ENCODE results near the gene CYRIA. TPM values are rescaled to one million over a fixed set of nuclear protein-coding genes. Genes with fewer than 3 reads are reported as not detected.

Gene CYRIA
- total and polyA plus RNA-seq, 10 of the 15 experiments (the other 5 are each of a cell fraction or from before 2014, with no cell fraction given): 3.0 to 13.1 (median 8.5) TPM

GRCh38 chr2:16658076-16658739 lies 7.4 kb downstream of the CYRIA start (continued):
- TF ChIP-seq POU2F2 (IDR thresholded peaks at IDR 0.05; ENCODE audit: borderline replicate concordance, low read depth, low read length): no peak

GRCh38 chr2:16657671-16658070 lies 8.0 kb downstream of the CYRIA start:
- no peak overlapping the region for H3K9ac ChIP-seq (ENCODE audit: control insufficient read depth, insufficient read depth, low read length)
- ChIA-PET POLR2A (interaction anchor here (1.0 to 9.1 kb wide), 7 partner anchors 6 to 60 kb away, joined by 3 to 187 read pairs (median 8); partner anchors contain the start of gene CYRIA), RAD21 (ENCODE audit: unreplicated experiment) (interaction anchor here (0.8 to 13.0 kb wide), 10 partner anchors 7 to 105 kb away, joined by 3 to 202 read pairs (median 4); partner anchors contain the start of gene CYRIA), SMC1A (ENCODE audit: uncharacterized antibody, unreplicated experiment) (interaction anchor here (0.5 to 17.8 kb wide), 13 partner anchors 9 to 1165 kb away, joined by 3 to 302 read pairs (median 12); partner anchors contain the start of gene CYRIA), CTCF (interaction anchor here (0.9 to 9.4 kb wide), 8 partner anchors 9 to 71 kb away, joined by 3 to 73 read pairs (median 4); no protein-coding TSS in a partner anchor)
- peaks cover 48% of the 10 kb centered on the region for H3K4me1 ChIP-seq (ENCODE audit: control insufficient read depth, insufficient read depth, low read length)
- no peaks in the 10 kb centered on the region for H3K9me3 ChIP-seq (replicated peaks; ENCODE audit: control insufficient read depth, insufficient read depth, low read length)
- no peaks in the 10 kb centered on the region for H3K79me2 ChIP-seq (ENCODE audit: control insufficient read depth, insufficient read depth, low read length)
- intact Hi-C loops (cut with micrococcal nuclease; ENCODE audit: unreplicated experiment): loop anchor here (2.0 to 10.0 kb wide), 3 partner anchors 31 to 1157 kb away; partner anchors contain the start of genes GEN1, MSGN1 and SMC6
- no peak overlapping the region for H3K27ac ChIP-seq (ENCODE audit: control insufficient read depth, insufficient read depth)
- FAIRE-seq (no peak), ATAC-seq (no peak), DNase-seq (ENCODE audit: low read depth, low spot score) (no peak)
- in situ Hi-C loops (cut with MboI): no loop called here
- H3K4me2 ChIP-seq (ENCODE audit: control insufficient read depth, insufficient read depth): no peak overlapping the region
- H2AFZ ChIP-seq (ENCODE audit: control insufficient read depth, low read depth, low read length): no peak overlapping the region
- BruUV-seq (replicated peaks): no TSS peak
- H4K20me1 ChIP-seq (ENCODE audit: control insufficient read depth, insufficient read depth): no peaks in the 10 kb centered on the region
- H3K27me3 ChIP-seq (replicated peaks in 1 of 2; ENCODE audit: control insufficient read depth in 2 of 2, insufficient read depth in 2 of 2, low read length in 1 of 2): peaks cover 0 to 2% of the 10 kb centered on the region in 2 experiments; a peak in 1 of 4 replicates
- WGBS (ENCODE audit: insufficient coverage, insufficient replicate concordance, low lambda C conversion rate, missing lambda C conversion rate): 23% methylated on average over 1 of the region's 1 CpG
- no peaks in the 10 kb centered on the region for H3K36me3 ChIP-seq (ENCODE audit: control insufficient read depth in 2 of 2, insufficient read depth in 2 of 2, low read length in 1 of 2)
- no peak overlapping the region for H3K4me3 ChIP-seq
- no peak for TF ChIP-seq ZNF622 (IDR thresholded peaks at IDR 0.05)
- TF ChIP-seq ZNF274 (IDR thresholded peaks at IDR 0.05; ENCODE audit: insufficient read depth, insufficient read length): no peak
- TF ChIP-seq HDGF (IDR thresholded peaks at IDR 0.05): no peak
- TF ChIP-seq ASH2L (IDR thresholded peaks at IDR 0.05; ENCODE audit: borderline replicate concordance, low read depth): no peak
- TF ChIP-seq, protein P1, sequence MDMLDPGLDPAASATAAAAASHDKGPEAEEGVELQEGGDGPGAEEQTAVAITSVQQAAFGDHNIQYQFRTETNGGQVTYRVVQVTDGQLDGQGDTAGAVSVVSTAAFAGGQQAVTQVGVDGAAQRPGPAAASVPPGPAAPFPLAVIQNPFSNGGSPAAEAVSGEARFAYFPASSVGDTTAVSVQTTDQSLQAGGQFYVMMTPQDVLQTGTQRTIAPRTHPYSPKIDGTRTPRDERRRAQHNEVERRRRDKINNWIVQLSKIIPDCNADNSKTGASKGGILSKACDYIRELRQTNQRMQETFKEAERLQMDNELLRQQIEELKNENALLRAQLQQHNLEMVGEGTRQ (IDR thresholded peaks at IDR 0.05; ENCODE audit: borderline replicate concordance, low read depth, low read length): no peak
- TF ChIP-seq, protein P2, sequence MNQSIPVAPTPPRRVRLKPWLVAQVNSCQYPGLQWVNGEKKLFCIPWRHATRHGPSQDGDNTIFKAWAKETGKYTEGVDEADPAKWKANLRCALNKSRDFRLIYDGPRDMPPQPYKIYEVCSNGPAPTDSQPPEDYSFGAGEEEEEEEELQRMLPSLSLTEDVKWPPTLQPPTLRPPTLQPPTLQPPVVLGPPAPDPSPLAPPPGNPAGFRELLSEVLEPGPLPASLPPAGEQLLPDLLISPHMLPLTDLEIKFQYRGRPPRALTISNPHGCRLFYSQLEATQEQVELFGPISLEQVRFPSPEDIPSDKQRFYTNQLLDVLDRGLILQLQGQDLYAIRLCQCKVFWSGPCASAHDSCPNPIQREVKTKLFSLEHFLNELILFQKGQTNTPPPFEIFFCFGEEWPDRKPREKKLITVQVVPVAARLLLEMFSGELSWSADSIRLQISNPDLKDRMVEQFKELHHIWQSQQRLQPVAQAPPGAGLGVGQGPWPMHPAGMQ (IDR thresholded peaks at IDR 0.05; ENCODE audit: borderline replicate concordance): no peak
- TF ChIP-seq, protein P3, sequence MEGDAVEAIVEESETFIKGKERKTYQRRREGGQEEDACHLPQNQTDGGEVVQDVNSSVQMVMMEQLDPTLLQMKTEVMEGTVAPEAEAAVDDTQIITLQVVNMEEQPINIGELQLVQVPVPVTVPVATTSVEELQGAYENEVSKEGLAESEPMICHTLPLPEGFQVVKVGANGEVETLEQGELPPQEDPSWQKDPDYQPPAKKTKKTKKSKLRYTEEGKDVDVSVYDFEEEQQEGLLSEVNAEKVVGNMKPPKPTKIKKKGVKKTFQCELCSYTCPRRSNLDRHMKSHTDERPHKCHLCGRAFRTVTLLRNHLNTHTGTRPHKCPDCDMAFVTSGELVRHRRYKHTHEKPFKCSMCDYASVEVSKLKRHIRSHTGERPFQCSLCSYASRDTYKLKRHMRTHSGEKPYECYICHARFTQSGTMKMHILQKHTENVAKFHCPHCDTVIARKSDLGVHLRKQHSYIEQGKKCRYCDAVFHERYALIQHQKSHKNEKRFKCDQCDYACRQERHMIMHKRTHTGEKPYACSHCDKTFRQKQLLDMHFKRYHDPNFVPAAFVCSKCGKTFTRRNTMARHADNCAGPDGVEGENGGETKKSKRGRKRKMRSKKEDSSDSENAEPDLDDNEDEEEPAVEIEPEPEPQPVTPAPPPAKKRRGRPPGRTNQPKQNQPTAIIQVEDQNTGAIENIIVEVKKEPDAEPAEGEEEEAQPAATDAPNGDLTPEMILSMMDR (IDR thresholded peaks at IDR 0.05 in 2 of 3, conservative IDR thresholded peaks at IDR 0.05 in 1 of 3; ENCODE audit: control insufficient read depth in 2 of 3, extremely low read depth in 1 of 3, insufficient read depth in 1 of 3, low read depth in 3 of 3, low read length in 3 of 3): no peak
- TF ChIP-seq, protein P4, sequence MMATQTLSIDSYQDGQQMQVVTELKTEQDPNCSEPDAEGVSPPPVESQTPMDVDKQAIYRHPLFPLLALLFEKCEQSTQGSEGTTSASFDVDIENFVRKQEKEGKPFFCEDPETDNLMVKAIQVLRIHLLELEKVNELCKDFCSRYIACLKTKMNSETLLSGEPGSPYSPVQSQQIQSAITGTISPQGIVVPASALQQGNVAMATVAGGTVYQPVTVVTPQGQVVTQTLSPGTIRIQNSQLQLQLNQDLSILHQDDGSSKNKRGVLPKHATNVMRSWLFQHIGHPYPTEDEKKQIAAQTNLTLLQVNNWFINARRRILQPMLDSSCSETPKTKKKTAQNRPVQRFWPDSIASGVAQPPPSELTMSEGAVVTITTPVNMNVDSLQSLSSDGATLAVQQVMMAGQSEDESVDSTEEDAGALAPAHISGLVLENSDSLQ (IDR thresholded peaks at IDR 0.05): no peak
- TF ChIP-seq MEF2B (IDR thresholded peaks at IDR 0.05; ENCODE audit: partially characterized antibody, poor library complexity, severe bottlenecking): no peak
- no peak for TF ChIP-seq CBX5 (IDR thresholded peaks at IDR 0.05; ENCODE audit: low read depth)
- no peak for TF ChIP-seq LARP7 (IDR thresholded peaks at IDR 0.05)
- TF ChIP-seq SPI1 (IDR thresholded peaks at IDR 0.05; ENCODE audit: borderline replicate concordance, insufficient read depth, low read depth, low read length): no peak
- TF ChIP-seq, protein P5, sequence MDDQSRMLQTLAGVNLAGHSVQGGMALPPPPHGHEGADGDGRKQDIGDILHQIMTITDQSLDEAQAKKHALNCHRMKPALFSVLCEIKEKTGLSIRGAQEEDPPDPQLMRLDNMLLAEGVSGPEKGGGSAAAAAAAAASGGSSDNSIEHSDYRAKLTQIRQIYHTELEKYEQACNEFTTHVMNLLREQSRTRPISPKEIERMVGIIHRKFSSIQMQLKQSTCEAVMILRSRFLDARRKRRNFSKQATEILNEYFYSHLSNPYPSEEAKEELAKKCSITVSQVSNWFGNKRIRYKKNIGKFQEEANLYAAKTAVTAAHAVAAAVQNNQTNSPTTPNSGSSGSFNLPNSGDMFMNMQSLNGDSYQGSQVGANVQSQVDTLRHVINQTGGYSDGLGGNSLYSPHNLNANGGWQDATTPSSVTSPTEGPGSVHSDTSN (IDR thresholded peaks at IDR 0.05; ENCODE audit: insufficient replicate concordance, low read depth, low read length): no peak
